GM10266 (cell line): Measurements from ENCODE around the gene RAB22A.
"Not testable (repeated sequence)": the region's sequence is repeated elsewhere in the genome, so short reads cannot be mapped to it uniquely, and the experiment has no call there.

Experiments
- DNase-seq: peaks from one replicate; pipeline ENCODE4 v3.0.0; 2012; ENCODE audit errors: extremely low spot score
- TF ChIP-seq, protein P1 (sequence below): IDR thresholded peaks from 2 replicates; pipeline ENCODE4 v1.5.1; 2012; ENCODE audit warnings: mild to moderate bottlenecking, low read depth; ENCODE audit not compliant: control insufficient read depth, insufficient read depth; ENCODE audit errors: missing control alignments

The RAB22A gene

DNA sequence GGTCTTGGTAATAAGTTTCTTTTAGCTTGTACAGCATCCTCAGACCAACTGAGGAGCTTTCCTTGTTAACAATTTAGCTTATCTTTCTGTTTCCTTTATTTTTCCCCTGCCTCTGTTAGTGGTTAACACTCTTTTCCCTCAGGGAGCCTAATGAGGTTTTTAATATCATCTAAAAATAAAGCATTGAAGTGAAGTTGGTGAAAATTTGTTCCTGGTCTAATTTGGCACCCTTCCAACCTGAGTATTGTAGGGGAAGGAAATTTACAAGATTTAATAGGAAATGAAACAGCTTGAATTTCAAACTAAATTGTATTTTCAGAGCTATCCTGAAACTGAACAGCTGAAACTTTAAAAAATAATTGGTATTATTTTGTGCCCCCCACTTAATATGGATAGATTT, 51.4 kb downstream of the RAB22A start:
- TF ChIP-seq, protein P1, sequence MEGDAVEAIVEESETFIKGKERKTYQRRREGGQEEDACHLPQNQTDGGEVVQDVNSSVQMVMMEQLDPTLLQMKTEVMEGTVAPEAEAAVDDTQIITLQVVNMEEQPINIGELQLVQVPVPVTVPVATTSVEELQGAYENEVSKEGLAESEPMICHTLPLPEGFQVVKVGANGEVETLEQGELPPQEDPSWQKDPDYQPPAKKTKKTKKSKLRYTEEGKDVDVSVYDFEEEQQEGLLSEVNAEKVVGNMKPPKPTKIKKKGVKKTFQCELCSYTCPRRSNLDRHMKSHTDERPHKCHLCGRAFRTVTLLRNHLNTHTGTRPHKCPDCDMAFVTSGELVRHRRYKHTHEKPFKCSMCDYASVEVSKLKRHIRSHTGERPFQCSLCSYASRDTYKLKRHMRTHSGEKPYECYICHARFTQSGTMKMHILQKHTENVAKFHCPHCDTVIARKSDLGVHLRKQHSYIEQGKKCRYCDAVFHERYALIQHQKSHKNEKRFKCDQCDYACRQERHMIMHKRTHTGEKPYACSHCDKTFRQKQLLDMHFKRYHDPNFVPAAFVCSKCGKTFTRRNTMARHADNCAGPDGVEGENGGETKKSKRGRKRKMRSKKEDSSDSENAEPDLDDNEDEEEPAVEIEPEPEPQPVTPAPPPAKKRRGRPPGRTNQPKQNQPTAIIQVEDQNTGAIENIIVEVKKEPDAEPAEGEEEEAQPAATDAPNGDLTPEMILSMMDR: no peak
- DNase-seq: no peak

DNA sequence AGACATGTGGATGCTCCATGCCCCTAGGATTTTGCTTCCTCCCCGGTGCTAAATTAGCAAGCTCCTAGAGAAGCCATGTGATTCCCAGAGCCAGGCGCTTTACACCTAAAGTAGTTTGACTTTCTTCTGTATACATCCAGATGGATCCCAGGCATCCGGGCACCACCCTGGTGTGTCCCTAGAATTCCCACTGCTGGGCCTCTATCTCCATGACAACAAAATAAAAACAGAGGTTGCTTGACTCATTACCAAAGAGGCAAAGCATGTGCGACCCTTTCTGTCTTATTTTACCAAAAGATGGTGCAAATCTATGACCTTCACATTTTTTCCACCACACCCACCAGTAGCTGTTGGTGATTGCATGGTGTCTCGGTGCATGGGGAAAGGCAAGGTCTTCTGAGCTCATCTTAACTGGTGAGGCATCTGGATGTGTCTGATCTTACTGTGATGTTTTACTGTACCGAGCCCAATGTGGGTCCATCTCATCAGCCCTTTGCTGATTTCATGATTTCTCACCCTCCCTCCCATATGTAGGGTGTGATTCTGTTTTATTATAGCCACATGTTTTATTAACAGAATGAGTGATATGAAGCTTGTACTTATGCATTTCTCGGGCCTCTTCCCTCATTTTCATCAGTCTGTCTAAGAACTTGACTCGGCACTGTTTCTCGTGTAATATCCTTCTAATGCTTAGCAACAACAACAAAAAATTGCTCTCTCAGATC, 52.1 kb downstream of the RAB22A start:
- TF ChIP-seq, protein P1: no peak
- no peak for DNase-seq

DNA sequence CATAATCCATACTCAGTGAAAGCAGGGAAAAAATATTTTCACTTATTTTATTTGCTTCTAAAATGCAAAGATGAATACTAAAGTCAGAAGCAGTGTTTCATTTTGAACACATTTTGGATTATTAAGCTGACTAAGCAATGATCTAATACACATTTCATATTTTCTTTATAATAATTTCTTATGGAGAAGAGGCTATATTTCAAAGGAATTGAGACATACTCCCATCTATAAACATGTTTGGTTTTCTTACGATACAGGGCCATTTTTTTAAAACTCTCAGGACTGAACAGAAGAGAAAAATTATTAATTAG, 52.6 kb downstream of the RAB22A start:
- TF ChIP-seq, protein P1: no peak
- no peak for DNase-seq

DNA sequence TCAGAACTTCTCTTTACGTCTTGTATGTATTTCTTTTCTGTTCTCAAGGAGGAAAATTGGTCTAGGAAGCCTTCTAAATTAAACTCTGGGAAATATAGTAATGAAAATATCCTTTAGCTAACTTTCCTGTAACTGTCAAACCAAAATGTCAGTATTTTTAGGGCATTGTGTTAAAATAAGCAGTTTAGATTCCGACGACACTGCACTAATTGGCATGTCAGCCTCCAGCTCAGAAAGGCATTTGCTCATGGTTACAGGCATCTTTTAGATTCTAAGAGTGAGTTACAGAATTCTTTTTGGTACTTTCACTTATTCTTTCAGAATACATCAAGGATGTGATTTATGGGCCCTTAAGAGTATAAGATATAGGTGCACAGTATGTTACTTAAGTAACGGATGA, 53.5 kb downstream of the RAB22A start:
- no peak for DNase-seq
- TF ChIP-seq, protein P1: no peak

DNA sequence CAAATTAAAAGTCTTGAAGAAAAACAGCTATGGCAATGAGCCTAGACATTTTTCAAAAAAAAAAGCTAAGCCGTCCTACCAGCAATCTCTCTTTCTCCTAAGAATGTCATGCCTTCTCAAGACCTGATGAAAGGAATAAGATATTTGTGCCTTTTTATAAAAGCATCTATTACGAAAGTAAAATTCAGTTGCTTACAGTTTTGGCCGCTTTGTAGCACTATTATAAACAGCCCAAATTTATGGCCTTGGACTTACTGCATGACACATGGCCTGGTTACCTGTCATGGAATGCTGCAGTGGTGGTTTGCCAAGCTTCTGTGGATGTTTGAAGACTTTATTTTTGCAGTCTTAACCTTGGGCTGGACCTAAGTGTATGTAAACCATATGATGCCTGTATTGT, 57.4 kb downstream of the RAB22A start:
- TF ChIP-seq, protein P1: no peak
- DNase-seq: no peak

DNA sequence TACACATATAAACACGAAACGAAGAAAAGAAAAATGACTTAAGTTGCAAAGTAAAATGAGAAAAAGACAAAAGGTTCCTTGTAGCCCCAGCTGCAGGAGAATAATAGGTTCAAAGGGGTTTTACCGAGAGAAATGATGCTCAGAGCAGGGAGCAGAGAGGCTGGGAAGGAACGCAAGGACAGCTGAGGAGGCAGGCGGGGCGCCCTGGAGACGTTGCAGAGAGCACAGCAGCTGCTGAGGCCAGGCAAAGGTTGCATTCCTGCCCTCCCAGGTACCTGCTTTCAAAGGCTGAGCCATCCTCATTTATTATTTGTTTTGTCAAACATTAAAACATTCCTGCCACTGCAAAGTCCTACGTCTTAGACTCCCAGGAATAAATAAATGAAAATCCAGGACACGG, 63.3 kb downstream of the RAB22A start:
- TF ChIP-seq, protein P1: no peak
- DNase-seq: no peak

DNA sequence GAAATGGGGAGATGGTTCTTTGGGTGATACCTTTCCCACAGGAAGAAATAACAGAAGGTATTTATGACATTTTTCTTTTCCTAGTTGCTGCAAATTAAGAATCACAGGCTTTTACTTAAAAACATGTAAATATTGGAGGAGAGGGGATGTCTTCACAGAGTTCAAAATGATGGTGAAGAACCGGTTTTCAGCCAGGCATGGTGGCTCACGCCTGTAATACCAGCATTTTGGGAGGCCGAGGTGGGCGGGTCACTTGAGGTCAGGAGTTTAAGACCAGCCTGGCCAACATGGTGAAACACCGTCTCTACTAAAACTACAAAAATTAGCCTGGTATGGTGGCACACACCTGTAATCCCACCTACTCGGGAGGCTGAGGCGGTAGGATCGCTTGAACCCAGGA, 63.8 kb downstream of the RAB22A start:
- not testable (repeated sequence) for DNase-seq
